GM04504 (cell line): Measurements from ENCODE around the gene CDH4.

Experiments
- DNase-seq: peaks from one replicate; pipeline ENCODE4 v3.0.0-alpha.2; 2012; ENCODE audit warnings: low read depth

The CDH4 gene

GRCh38 chr20:61949714-61950640 is 697.9 kb downstream of the CDH4 start:
- DNase-seq: no peak

- DNase-seq: no peak
Measured at GRCh38 chr20:61950641-61951071, 698.6 kb downstream of the CDH4 start.

- no peak for DNase-seq
Measured at GRCh38 chr20:61951695-61952533, 699.9 kb downstream of the CDH4 start.

GRCh38 chr20:61953037-61954021 is 701.3 kb downstream of the CDH4 start:
- no peak for DNase-seq

GRCh38 chr20:61954276-61955021 is 702.4 kb downstream of the CDH4 start:
- DNase-seq: no peak

- DNase-seq: no peak
Measured at GRCh38 chr20:61955668-61956395, 703.8 kb downstream of the CDH4 start.

GRCh38 chr20:61956396-61957342 is 704.6 kb downstream of the CDH4 start:
- no peak for DNase-seq

- no peak for DNase-seq
Measured at GRCh38 chr20:61957961-61958715, 706.1 kb downstream of the CDH4 start.

- DNase-seq: no peak
Measured at GRCh38 chr20:61958773-61959700, 707.0 kb downstream of the CDH4 start.

GRCh38 chr20:61960836-61961235 is 708.8 kb downstream of the CDH4 start:
- no peak for DNase-seq

GRCh38 chr20:61963149-61963548 is 711.1 kb downstream of the CDH4 start:
- DNase-seq: no peak

GRCh38 chr20:61963885-61964674 is 712.0 kb downstream of the CDH4 start:
- DNase-seq: no peak

- no peak for DNase-seq
Measured at GRCh38 chr20:61964675-61965605, 712.9 kb downstream of the CDH4 start.

GRCh38 chr20:61965606-61966491 is 713.8 kb downstream of the CDH4 start:
- DNase-seq: no peak
